PC-9 (cell line): ENCODE data around the gene ARL2BP. TPM values are rescaled to one million over a fixed set of nuclear protein-coding genes. Genes with fewer than 3 reads are reported as not detected.
A peak's percentile ranks its signal among the peaks of the same experiment; 100 is the strongest.

ENCODE experiments used
- BruUV-seq: library from RNA; stranded (reverse); fragments of 400-500 nt; replicated peaks from 2 replicates; lab custom pipeline; 2021; lab: Mats Ljungman, UMichigan
- CTCF ChIA-PET: fragments of 300-600 bp; sonication (Branson Sonifier 250); formaldehyde crosslinking; loops from one replicate; lab custom pipeline; 2022; ENCODE audit warnings: antibody characterized with exemption; lab: Charles Lee
- POLR2A ChIA-PET: fragments of 300-600 bp; sonication (Branson Sonifier 250); formaldehyde crosslinking; loops from one replicate; lab custom pipeline; 2022; ENCODE audit warnings: antibody characterized with exemption; ENCODE audit not compliant: unreplicated experiment; lab: Charles Lee
- DNase-seq, 2 experiments: peaks; one replicate each; pipeline versions ENCODE4 v3.0.0 to v3.0.0-alpha.2; 2015 to 2022; ENCODE audit warnings: mixed read lengths in 1 of 2
- H2AFZ ChIP-seq: fragments of 200-600 bp; sonication (generic); 2 replicates; pipeline ENCODE4 v1.8.1; 2017; ENCODE audit warnings: antibody characterized with exemption
- H3F3A ChIP-seq: fragments of 200-600 bp; sonication (generic); 2 replicates; pipeline ENCODE4 v1.8.1; 2017; ENCODE audit warnings: antibody characterized with exemption, mild to moderate bottlenecking, low read depth; ENCODE audit not compliant: insufficient read depth
- H3K27ac ChIP-seq: fragments of 200-600 bp; sonication (generic); 2 replicates; pipeline ENCODE4 v1.6.1; 2016; ENCODE audit warnings: mixed run types
- H3K27me3 ChIP-seq: fragments of 200-600 bp; sonication (generic); 2 replicates; pipeline ENCODE4 v1.6.1; 2016; ENCODE audit warnings: low read depth, mixed run types; ENCODE audit not compliant: insufficient read depth
- H3K36me3 ChIP-seq: fragments of 200-600 bp; sonication (generic); 2 replicates; pipeline ENCODE4 v1.6.1; 2016; ENCODE audit warnings: low read depth, mixed run types
- H3K4me1 ChIP-seq: fragments of 200-600 bp; sonication (generic); replicated peaks from 2 replicates; pipeline ENCODE4 v1.6.1; 2016; ENCODE audit warnings: mixed run types; ENCODE audit not compliant: insufficient read depth
- H3K4me2 ChIP-seq: fragments of 200-600 bp; sonication (generic); 2 replicates; pipeline ENCODE4 v1.6.1; 2017; ENCODE audit warnings: mixed run types
- H3K4me3 ChIP-seq: fragments of 200-600 bp; sonication (generic); 2 replicates; pipeline ENCODE4 v1.6.1; 2016; ENCODE audit warnings: mixed run types
- H3K79me2 ChIP-seq: fragments of 200-600 bp; sonication (generic); 2 replicates; pipeline ENCODE4 v1.6.1; 2017; ENCODE audit warnings: low read depth, mixed run types
- H3K9me2 ChIP-seq: fragments of 200-600 bp; sonication (generic); 2 replicates; pipeline ENCODE4 v1.8.1; 2017; ENCODE audit warnings: mild to moderate bottlenecking; ENCODE audit not compliant: insufficient read depth
- H3K9me3 ChIP-seq: fragments of 200-600 bp; sonication (generic); 2 replicates; pipeline ENCODE4 v1.8.1; 2016; ENCODE audit warnings: low read depth; ENCODE audit not compliant: insufficient read depth
- H4K20me1 ChIP-seq: fragments of 200-600 bp; sonication (generic); 2 replicates; pipeline ENCODE4 v1.8.1; 2017; ENCODE audit not compliant: insufficient read depth
- EZH2 ChIP-seq: fragments of 200-600 bp; sonication (generic); IDR thresholded peaks from 2 replicates; pipeline ENCODE4 v1.8.0; 2017; ENCODE audit warnings: antibody characterized with exemption, low read depth
- intact Hi-C: fragments of 100-400 bp; cut with micrococcal nuclease; formaldehyde crosslinking; loops from one replicate; pipeline ENCODE4 v1.10.0; 2022; ENCODE audit not compliant: unreplicated experiment
- total RNA-seq: library from RNA; stranded (reverse); gene quantifications from 2 replicates; pipeline ENCODE4 v1.2.3, GENCODE V29; 2021
- TF ChIP-seq, protein P1 (sequence below): fragments of 200-600 bp; sonication (generic); conservative IDR thresholded peaks from 2 replicates; pipeline ENCODE4 v1.6.1; 2017; ENCODE audit warnings: mixed run types, antibody characterized with exemption, mild to moderate bottlenecking, moderate library complexity

Gene ARL2BP
- total RNA-seq, 1 experiment from 2014 or later = 23.6 TPM

DNA sequence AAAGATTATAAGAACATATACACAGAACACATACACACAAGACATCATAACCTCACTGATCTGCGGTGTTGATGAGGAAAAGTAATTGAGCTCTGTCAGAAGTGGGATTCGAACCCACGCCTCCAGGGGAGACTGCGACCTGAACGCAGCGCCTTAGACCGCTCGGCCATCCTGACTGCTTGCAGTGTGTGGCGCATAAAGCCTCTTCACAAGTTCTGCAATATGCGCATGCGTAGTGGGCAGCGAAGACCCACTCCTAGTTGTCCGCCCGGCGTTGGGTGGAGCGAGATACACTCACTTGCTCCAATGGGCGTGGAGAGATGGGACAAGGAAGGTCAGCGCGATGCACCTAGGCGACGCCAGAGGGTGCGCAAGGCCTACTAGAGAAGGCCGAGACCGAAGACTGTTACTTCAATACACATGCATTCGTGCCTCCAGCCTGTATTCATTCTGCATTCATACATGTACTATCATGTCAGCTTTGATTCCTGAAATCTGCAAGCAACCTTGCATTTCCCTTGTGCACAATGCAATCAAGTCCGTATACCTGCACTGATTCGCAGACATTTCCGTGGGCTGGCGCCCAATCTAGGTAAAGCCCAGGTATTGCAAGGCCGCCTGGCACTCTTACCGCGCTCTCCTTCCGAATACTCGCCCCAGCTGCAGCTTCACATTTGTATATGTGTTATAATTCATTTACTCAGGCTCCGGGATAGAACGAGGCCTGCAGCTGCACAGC is 55.5 kb downstream of the ARL2BP start:
- DNase-seq = peak; percentile 96 to 98
- POLR2A ChIA-PET = interaction anchor here (0.6 kb wide), 1 partner anchor 234 kb away, joined by 3 read pairs; no protein-coding TSS in a partner anchor
- no peaks in the 10 kb centered on the region for H3K9me2 ChIP-seq
- H4K20me1 ChIP-seq = no peaks in the 10 kb centered on the region
- peak overlapping the region; percentile 64; the same call in 1 of the 2 replicates for H3K4me3 ChIP-seq
- no peaks in the 10 kb centered on the region for H3K36me3 ChIP-seq
- H2AFZ ChIP-seq = no peak overlapping the region
- H3K4me2 ChIP-seq = peak overlapping the region; percentile 73
- peaks cover 31% of the 10 kb centered on the region for H3K4me1 ChIP-seq
- H3K27ac ChIP-seq = peak overlapping the region; percentile 67
- no TSS peak for BruUV-seq
- H3K27me3 ChIP-seq = no peaks in the 10 kb centered on the region
- CTCF ChIA-PET = interaction anchor here (0.8 to 1.6 kb wide), 4 partner anchors 114 to 219 kb away, joined by 4 to 7 read pairs (median 5); partner anchors contain the start of genes PSME3IP1 and RSPRY1
- H3F3A ChIP-seq = peaks cover 48% of the 10 kb centered on the region
- H3K79me2 ChIP-seq = no peaks in the 10 kb centered on the region
- no peak for TF ChIP-seq EZH2
- TF ChIP-seq, protein P1, sequence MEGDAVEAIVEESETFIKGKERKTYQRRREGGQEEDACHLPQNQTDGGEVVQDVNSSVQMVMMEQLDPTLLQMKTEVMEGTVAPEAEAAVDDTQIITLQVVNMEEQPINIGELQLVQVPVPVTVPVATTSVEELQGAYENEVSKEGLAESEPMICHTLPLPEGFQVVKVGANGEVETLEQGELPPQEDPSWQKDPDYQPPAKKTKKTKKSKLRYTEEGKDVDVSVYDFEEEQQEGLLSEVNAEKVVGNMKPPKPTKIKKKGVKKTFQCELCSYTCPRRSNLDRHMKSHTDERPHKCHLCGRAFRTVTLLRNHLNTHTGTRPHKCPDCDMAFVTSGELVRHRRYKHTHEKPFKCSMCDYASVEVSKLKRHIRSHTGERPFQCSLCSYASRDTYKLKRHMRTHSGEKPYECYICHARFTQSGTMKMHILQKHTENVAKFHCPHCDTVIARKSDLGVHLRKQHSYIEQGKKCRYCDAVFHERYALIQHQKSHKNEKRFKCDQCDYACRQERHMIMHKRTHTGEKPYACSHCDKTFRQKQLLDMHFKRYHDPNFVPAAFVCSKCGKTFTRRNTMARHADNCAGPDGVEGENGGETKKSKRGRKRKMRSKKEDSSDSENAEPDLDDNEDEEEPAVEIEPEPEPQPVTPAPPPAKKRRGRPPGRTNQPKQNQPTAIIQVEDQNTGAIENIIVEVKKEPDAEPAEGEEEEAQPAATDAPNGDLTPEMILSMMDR = peak; percentile 92
- intact Hi-C loops = loop anchor here (1.0 to 5.0 kb wide), 10 partner anchors 24 to 723 kb away; partner anchors contain the start of genes ARL2BP, PSME3IP1 and RSPRY1
- no peaks in the 10 kb centered on the region for H3K9me3 ChIP-seq

DNA sequence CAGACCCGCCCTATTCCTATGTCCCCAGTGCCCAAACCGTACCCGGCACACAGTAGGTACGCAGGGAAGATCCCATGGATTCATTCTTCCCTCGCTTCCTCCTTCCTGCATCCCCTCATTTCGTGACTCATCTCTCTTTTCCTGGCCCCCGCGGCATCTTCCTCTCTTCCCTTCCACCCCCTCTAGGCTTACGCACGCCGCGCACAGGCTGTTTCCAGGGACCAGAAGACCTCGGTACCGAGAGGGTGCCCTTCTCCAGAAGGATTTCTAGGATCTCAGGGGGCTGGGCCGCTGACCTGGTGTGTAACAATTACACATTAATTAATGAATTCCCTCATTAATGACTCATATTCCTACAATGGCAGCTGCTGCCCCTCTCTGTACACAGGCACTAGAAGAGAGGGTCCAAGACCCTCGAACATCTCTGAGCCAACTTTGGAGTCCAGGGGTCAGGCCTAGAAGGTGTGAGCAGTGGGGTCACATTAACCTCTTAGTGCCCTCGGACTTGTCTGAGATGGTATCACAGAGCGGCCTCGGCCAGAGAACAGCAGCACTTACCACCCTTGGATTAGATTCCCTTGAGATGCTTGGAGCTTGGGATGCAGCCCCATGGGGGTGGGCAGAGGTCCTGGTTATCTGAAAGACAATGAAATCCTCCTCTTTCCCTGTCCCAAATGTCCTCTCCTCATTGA is 56.2 kb downstream of the ARL2BP start:
- H2AFZ ChIP-seq = no peak overlapping the region
- H3K79me2 ChIP-seq = no peaks in the 10 kb centered on the region
- H3F3A ChIP-seq = peaks cover 48% of the 10 kb centered on the region
- no TSS peak for BruUV-seq
- no peak overlapping the region for H3K27ac ChIP-seq
- POLR2A ChIA-PET = no interaction called here
- intact Hi-C loops = loop anchor here (2.0 to 5.0 kb wide), 2 partner anchors 24 to 724 kb away; no protein-coding TSS in a partner anchor
- H3K9me2 ChIP-seq = no peaks in the 10 kb centered on the region
- H4K20me1 ChIP-seq = no peaks in the 10 kb centered on the region
- H3K4me3 ChIP-seq = no peak overlapping the region
- H3K36me3 ChIP-seq = no peaks in the 10 kb centered on the region
- H3K4me1 ChIP-seq = peaks cover 31% of the 10 kb centered on the region
- CTCF ChIA-PET = interaction anchor here (1.0 to 1.6 kb wide), 2 partner anchors 115 to 119 kb away, joined by 3 to 5 read pairs; no protein-coding TSS in a partner anchor
- TF ChIP-seq, protein P1 = no peak
- no peaks in the 10 kb centered on the region for H3K9me3 ChIP-seq
- H3K27me3 ChIP-seq = no peaks in the 10 kb centered on the region
- no peak for DNase-seq
- no peak overlapping the region for H3K4me2 ChIP-seq

Other genes starting within 250 kb of the ARL2BP start
- gene CPNE2, start 152.7 kb upstream of the ARL2BP start, total RNA-seq = 34.7 and 35.2 TPM in 2 replicates
- 92.4 and 121 TPM in 2 replicates for gene PSME3IP1, start 59.2 kb upstream of the ARL2BP start, total RNA-seq
- gene RSPRY1, start 58.9 kb upstream of the ARL2BP start, total RNA-seq = 26.2 and 26.3 TPM in 2 replicates
- gene PLLP, start 39.4 kb downstream of the ARL2BP start, total RNA-seq = 1.8 and 2.8 TPM in 2 replicates
- 0.24 and 0.35 TPM in 2 replicates for gene CCL22, start 113.5 kb downstream of the ARL2BP start, total RNA-seq
- not detected in 2 replicates for gene CX3CL1, start 127.2 kb downstream of the ARL2BP start, total RNA-seq
- gene CCL17, start 159.5 kb downstream of the ARL2BP start, total RNA-seq = not detected in 2 replicates
- gene CIAPIN1, start 202.1 kb downstream of the ARL2BP start, total RNA-seq = 51.4 and 56.4 TPM in 2 replicates
- 53.5 and 58.3 TPM in 2 replicates for gene COQ9, start 202.2 kb downstream of the ARL2BP start, total RNA-seq
- 47.3 and 47.8 TPM in 2 replicates for gene POLR2C, start 217.4 kb downstream of the ARL2BP start, total RNA-seq
- gene DOK4, start 241.2 kb downstream of the ARL2BP start, total RNA-seq = 27.4 and 38.7 TPM in 2 replicates